ENCODE measurements around the gene FAN1.

Gene FAN1

DNA sequence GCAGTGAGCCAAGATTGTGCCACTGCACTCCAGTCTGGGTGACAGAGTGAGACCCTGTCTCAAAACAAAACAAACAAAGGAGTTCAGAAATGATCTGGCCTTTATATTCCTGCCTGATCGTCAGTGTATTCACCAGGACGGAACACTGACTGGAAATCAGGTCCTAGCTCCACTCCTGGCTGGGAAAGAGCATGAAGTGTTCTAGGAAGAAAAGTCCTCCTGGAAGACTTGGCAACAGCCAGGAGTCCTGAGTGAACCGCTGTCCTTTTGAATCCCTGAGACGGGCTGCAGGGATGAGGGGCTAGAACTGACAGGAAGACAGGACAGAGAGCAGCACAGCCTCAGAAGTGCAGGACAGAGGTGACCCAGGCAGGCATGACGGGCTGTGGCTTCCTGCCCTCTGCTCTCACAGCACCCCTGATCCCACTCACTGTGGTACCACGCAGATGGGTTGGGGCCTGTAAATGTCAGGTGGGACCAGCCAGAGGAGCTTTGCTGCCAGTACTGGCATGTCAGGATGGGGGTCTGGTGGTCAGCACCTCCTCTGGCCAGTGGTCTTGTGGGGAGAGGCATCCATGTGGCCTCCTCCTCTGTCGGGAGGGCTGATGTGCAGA is 23.5 kb downstream of the FAN1 start:
- DNase-seq (ENCODE audit: low spot score), result no peak
- TF ChIP-seq, protein P1, sequence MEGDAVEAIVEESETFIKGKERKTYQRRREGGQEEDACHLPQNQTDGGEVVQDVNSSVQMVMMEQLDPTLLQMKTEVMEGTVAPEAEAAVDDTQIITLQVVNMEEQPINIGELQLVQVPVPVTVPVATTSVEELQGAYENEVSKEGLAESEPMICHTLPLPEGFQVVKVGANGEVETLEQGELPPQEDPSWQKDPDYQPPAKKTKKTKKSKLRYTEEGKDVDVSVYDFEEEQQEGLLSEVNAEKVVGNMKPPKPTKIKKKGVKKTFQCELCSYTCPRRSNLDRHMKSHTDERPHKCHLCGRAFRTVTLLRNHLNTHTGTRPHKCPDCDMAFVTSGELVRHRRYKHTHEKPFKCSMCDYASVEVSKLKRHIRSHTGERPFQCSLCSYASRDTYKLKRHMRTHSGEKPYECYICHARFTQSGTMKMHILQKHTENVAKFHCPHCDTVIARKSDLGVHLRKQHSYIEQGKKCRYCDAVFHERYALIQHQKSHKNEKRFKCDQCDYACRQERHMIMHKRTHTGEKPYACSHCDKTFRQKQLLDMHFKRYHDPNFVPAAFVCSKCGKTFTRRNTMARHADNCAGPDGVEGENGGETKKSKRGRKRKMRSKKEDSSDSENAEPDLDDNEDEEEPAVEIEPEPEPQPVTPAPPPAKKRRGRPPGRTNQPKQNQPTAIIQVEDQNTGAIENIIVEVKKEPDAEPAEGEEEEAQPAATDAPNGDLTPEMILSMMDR (IDR thresholded peaks at IDR 0.05; ENCODE audit: extremely low read depth, missing control alignments), result no peak

DNA sequence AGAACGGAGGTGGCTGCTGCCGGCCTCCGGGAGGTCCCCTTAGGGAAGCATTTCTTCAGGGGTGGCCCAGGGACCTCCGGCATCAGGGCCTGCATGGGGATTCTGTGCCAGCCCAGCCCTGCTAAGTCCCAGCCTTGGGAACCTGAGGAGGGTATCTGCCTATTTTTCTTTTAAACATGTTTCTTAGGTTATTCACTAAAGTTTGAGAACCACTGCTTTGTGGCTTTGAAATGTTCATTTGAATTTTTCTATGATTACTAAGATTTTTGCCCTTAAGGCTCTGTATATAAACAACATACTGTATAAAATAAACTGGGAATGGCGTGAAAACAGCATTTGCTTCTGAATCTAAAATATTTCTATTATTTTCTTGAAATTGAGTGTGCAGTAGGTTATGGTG is 24.4 kb downstream of the FAN1 start:
- TF ChIP-seq, protein P1 (IDR thresholded peaks at IDR 0.05; ENCODE audit: extremely low read depth, missing control alignments), result no peak
- no peak for DNase-seq (ENCODE audit: low spot score)

DNA sequence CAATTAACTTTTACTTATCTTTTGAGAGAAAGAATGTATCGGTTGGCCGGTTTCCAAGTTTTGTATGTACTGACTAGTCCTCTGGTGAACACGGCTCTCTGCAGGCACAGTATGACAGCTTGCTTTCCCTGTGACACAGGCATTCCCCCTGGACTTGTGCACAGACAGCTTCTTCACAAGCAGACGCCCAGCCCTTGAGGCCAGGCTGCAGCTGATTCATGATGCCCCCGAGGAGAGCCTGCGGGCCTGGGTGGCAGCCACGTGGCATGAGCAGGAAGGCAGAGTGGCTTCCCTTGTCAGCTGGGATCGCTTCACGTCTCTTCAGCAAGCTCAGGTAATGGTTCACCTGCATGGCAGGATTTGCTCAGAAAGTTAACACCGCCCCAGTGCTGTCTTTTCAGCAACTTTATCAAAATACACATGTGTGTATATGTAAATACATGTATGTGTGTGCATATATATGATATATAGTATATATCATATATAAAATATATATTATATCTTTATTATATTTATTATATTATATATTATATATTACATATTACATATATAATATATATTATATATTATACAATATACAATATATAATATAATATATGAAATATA is 25.5 kb downstream of the FAN1 start:
- TF ChIP-seq, protein P1 (IDR thresholded peaks at IDR 0.05; ENCODE audit: extremely low read depth, missing control alignments), result no peak
- DNase-seq (ENCODE audit: low spot score), result no peak

DNA sequence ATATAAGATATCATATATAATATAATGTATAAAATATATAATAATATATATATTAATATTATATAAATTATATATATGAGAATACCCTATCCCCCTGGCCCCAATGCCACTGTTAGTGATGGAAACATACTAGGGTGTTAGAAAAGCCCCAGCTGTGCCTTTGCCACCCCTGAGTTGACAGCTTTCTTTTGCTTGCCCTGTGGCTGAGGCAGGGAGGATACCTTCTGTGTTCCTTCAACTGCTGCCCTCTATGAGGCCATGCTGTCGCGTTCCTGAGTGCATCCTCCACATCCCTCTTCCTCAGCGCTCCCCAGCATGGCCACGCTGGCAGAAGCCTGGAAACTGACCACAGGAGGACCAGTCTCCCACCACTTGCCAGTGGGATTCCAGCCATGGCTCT is 26.3 kb downstream of the FAN1 start:
- TF ChIP-seq, protein P1 (IDR thresholded peaks at IDR 0.05; ENCODE audit: extremely low read depth, missing control alignments), result no peak
- DNase-seq (ENCODE audit: low spot score), result no peak

DNA sequence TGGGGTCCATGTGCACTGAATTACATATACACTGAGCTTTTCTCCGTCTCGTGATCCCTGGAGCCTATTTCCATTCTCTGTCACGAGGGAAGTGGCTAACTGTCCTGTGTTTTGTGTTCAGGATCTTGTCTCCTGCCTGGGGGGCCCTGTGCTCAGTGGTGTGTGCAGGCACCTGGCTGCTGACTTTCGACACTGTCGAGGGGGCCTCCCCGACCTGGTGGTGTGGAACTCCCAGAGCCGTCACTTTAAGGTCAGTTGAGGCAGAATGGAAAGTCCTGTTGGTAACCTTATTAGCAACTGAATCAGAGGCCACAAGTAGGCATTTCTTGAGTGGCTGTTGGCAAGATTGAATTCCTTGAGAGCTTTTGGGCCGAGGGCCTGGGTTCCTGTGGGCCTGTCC is 26.7 kb downstream of the FAN1 start:
- TF ChIP-seq, protein P1 (IDR thresholded peaks at IDR 0.05; ENCODE audit: extremely low read depth, missing control alignments), result no peak
- no peak for DNase-seq (ENCODE audit: low spot score)

DNA sequence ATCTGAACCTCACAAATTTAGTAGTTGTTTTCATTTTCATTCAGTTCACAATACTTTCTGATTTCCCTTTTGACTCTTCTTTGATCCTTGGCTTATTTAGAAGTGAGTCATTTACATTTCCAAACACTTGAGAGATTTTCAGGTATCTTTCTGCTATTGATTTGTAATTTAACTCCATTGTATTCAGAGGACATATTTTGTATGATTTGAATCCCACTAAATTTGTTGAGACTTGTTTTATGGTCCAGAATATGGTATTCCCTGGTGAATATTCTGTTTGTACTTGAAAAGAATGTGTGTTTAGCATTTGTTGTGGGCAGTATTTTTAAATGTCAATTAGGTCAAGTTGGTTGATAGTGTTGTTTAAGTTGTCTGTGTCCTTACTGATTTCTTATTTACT is 29.6 kb downstream of the FAN1 start:
- TF ChIP-seq, protein P1 (IDR thresholded peaks at IDR 0.05; ENCODE audit: extremely low read depth, missing control alignments), result no peak

DNA sequence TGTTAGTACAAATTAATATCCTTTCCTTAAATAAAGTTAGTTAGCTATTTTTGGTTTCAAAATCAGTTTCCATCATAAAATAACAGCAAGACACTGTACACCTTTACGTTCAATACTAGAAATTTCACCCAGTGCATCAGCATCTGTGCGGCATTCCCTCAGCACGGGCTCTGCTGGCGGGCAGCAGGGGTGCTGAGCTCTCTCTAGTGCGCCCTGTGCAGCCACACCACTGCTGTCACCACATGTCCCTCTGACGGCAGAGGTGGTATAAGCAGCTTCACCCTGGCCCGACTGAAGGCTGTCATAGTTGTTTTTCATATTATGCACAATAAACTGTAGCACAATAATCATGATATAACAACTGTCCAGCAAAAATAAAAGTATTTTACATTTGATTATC is 35.4 kb downstream of the FAN1 start:
- TF ChIP-seq, protein P1 (IDR thresholded peaks at IDR 0.05; ENCODE audit: extremely low read depth, missing control alignments), result no peak
- no peak for DNase-seq (ENCODE audit: low spot score)

More for the DNA sequence above, 29.6 kb downstream of the FAN1 start:
- no peak for DNase-seq (ENCODE audit: low spot score)

Data from GM20000 (cell line).